ENCODE measurements around the gene RPH3AL.
"Not testable (repeated sequence)": the region's sequence is repeated elsewhere in the genome, so short reads cannot be mapped to it uniquely, and the experiment has no call there.

The RPH3AL gene

DNA sequence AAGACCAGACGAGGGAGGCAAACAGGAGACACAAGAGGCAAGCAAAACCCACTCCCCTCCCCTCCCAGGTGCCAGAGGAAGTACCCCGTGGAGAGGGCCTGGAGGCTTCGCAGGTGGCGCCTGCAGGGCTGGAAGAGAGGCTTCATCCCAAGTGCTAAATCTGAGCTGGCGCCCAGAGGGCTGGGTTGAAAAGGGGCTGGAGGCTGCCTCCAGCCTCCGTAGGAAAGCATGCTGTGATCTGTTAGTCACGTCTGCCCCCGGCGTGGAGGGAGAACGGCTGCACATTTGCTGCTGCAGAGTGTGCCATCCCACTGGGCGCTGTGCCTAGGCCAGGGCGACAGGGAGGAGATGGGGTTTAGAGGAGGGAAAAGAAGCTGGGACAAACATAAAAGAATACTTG lies 16.9 kb downstream of the RPH3AL start:
- DNase-seq: no peak

DNA sequence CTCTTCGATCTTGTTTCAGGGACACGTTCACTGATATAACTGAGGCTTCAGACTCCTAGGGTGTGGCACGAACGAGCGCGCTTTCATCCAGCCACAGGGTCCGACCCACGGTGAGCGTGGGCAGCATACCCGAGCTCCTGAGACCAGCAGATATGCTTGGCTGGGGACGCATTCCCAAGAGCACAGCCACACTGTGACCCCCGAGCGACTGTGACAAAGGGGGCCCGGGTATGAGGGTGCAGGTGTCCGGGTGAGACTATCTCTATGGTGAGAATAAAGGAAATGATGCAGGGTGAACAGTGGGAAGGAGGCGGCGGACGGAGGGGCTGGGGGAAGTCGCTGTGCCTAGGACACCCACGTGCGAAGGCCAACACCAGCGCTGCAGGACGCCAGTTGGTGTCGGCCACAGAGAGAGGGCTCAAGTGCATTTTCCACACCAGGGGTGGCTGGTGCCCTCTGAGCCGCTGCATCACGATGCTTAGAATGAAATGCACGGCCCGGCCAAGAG lies 17.6 kb downstream of the RPH3AL start:
- DNase-seq: no peak

DNA sequence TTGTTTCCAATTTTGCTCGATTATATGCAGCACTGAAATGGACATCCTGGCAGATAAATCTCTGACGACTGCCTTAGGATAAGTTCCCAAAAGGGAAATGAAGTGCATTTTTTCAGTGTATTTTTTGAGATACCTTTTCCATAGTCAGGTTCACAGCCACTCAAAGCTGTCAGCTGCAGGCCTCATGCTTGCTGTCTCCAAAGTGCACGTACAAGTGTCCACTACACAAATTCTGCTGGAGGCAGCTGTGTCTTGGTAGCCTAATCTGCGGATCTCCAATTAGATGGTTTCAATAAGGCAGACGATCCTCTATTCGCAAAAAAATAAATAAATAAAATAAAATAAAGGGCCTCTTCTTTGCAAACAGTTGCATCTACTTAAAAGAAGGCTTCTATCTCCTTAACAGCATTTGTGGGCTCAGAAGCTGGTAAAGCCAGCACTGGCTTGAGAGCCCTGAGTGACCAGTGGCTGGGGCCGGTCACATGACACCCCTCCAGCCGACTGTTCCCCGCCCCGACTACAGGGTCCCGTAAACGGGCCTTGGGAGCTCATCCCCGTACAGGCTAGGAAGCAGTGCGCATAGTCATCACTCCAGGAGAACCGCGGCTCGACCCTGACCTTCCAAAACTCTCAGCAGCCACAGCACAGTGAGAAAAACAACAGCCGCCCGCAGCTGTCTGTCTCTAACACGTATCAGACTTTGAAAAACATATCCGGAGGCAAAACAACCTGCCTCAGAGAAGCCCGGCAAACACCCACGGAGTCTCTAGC lies 18.8 kb downstream of the RPH3AL start:
- no peak for DNase-seq

DNA sequence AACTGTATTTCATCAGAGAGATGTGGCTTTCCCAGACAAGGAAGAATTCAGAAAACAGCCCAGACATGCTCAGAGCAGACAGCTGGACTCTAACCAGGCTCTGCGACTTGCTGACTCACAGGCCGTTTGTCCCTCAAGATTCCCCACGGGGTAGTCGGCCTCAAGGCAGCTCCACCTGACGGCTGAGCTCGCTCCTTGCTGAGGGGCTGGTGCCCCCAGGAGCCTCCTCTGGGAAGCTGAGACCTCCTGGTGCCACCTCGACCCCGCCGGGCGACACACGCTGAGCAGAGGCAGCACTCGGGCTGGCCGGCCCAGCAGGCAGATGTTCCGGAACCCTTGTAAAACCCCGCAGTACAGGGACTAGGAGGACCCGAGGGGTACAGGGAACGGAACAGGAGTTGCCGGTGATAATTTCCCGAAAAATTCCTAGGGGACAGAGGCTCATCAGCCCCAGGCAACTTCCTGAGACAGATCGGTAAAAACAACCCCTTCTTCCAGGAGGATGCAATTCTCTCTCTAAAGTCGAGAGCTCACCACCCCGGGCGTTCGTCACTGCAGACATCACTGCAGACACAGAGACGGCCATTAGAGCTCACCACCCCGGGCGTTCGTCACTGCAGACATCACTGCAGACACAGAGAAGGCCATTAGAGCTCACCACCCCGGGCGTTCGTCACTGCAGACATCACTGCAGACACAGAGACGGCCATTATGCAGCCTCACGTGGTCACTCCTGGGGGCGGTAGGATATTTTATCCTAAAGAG lies 19.9 kb downstream of the RPH3AL start:
- DNase-seq: no peak

DNA sequence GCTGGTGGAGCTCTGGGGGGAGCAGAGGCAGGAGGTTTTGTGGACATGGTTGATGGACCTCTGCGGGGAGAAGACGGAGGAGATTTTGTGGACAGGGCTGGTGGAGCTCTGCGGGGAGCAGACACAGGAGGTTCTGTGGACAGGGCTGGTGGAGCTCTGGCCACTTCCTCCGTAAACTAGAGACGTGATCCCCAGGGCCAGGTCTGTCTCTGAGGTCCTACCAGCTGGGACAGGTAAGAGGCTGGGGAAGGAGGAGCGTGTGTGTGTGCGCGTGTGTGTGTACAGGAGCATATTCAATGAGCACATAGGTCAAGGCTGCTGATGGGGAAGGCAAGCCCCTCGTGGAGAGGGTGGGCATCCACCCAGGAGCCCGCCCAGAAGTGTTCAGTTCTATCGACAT lies 20.6 kb downstream of the RPH3AL start:
- no peak for DNase-seq

DNA sequence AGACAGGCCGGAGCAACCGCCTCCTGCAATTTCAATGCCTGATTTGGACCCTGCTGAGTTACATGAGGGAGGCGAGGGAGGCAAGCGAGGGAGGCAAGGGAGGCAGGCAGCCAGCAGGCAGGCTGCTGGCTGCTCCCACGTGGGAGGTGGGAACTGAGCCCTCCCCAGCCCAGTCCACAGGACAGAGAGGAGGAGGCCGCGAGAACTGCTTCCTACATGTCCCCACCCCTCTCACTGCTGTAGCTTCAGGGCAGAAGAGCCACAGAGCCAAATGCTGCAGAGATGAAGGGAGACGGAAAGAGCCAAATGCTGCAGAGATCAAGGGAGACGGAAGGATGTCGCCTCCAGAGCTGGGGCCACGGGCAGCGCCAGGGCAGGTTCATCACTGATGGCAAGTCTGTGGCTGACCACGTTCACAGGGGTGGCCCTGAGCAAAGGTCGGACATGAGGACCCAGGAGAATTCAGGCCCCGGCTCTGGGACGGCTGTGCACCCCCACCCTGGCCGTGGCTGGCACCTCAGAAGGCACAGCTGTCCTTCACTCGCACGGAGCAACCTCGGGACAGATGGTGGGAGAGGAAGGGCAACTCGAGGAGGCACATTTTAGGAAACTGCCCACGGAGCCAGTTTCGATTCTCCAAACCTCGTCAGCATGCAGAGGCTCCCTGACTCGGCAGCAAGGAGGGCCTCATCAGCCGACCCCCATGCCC lies 21.5 kb downstream of the RPH3AL start:
- DNase-seq: no peak

DNA sequence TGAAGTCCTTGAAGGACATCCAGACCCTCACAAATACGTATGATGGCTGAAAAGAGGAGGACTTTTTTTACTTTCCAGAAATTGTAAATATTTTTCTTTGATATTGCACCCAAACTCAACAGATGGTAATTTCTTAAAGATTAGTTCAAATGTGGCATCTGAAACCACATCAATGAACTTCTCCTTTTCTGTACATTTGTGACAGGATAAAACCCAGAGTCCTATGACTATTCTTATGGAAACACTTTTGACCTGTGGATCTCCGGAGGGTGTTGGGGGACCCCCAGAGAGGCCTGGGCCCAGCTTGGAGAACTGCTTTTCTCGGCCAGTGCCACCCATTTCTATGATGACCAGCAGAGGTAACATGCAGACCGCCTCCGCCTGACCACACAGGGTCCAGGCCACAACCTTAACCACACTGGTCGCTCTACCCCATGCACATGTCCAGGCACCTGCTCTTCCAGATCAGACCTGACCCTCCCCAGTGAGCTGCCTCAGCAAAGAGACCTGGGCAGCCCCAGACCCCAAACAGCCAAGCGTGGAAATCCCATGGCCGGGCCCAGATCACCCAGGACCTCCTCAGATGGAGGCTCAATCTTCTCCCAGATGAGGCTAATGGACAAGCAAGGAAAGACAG lies 22.7 kb downstream of the RPH3AL start:
- DNase-seq: no peak

DNA sequence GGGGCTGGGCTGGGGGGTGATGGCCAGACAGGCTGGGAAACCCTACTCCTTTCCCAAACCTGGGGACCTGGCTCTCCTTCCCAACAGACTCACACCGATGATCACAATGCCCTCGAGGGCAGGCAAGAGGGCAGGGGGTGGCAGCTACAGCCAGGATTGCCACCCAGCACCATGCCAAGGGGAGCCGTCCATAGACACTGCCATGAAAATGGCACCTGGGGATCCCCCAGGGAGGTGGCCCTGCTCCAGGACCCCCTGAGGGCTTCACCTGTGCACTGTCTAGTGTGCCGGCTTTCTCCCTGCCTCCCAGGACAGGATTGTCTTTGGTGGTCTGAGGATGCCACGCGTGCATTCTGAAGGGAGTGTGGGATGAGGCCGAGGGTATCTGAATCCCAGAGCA lies 24.6 kb downstream of the RPH3AL start:
- no peak for DNase-seq

DNA sequence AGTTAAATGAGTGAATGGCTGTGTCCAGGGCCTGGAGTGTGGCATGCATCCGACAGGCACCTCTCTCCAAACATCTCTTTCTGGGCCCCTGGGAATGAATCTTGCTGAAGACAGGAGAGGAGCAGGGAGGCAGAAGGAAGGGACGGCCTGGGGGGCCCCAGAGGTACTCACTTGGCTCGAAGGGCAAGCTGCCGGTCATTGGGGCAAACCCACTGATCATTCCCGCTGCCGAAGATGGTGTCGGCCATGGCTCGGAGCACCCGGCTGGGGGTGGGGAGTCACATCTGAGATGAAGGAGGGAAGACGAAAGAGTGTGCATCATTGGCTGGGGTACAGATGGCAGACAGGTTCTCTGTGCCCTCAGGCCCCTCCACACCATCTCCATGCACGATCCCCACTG lies 25.3 kb downstream of the RPH3AL start:
- DNase-seq: no peak

DNA sequence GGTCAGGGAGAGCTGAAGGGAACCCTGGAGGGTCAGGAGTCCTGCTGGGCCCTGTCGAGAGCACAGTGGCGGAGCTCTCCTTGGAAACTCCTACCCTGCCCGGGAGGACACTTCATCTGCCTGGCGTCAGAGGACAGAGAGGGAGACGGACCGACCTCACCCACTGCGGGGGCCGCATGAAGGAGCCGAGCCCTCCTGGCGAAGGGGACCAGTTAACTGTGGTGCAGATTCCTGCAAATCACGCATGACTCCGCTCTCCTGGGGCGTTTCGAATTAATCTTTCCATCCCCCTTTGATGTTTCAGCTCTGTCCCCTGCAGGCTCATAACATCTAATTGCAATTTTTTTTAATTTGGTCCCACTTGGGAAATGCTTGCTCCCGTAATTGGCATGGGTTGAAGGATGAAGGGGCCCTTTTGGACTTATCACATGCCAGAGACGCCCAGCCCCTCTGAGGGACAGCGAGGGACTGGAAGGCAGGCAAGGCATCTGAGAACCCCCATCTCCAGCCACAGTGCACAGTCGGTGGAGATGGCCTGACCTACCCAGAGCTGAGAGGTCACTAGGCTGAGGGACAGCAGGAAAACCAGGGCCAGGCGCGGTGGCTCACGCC lies 26.5 kb downstream of the RPH3AL start:
- no peak for DNase-seq

DNA sequence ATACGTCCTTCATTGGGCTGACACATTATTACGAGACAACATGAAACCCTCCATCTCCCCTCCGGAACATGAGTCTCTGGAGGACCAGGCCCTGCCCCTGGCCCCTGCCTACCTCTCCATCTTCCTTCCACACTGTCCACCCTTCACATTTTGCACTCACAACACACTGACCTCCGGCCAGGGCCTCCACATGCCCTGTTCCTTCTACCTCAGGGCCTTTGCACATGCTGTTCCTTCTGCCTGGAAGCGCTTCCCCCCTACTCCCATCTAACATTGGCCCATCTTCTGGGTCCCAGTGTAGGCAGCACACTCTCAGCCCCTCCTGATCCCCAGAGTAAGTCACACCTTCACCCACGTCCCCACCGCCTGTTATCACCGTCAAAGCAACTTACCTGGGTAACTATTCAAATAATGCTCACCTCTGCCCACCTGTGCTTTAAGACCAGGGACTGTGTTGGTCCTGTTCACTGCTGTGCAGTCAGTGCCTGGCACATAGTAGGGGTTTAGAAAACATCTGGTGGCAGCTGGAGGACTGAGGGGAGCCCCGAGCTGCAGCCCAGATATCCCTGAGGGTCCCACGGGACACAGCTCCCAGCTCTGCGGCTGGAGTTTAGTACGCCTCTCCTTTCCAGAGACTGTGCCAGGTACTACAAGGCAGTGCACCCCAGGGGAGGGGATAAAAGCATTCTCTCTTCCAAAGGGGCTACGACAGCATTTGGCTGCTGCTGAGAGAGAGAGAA lies 27.2 kb downstream of the RPH3AL start:
- no peak for DNase-seq

DNA sequence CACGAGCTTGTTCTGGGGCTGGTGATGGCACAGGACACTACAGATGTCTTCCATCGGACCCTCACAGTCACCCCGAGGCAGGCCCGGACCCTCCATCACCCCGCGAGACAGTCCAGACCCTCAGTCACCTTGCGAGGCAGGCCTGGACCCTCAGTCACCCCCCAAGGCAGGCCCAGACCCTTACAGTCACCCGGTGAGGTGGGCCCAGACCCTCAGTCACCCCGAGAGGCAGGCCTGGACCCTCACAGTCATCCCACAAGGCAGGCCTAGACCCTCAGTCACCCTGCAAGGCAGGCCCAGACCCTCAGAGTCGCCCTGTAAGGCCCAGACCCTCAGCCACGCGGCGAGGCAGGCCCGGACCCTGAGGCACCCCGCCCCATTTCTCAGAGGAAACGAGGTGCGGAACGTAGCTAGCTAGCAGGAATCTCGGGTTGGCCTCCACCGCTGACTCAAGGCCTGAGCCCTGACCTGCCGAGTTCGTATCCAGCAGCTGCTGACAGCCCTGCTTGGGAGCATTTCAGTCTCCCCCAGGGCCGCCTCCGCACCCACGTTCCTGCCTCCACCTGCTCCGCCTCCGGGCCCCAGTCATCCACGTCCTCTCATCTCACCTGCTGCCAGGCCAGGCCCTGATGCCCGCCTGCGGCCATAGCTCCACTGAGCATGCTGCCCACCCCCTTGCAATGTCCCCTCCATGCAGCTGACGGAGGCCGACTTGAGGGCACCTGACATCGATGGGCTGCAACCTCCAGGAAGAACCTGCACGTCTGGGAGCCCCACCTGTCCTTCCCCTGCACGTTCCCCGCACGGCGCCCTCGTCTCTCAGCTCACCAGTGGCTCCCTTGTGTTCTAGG lies 28.7 kb downstream of the RPH3AL start:
- DNase-seq: no peak

DNA sequence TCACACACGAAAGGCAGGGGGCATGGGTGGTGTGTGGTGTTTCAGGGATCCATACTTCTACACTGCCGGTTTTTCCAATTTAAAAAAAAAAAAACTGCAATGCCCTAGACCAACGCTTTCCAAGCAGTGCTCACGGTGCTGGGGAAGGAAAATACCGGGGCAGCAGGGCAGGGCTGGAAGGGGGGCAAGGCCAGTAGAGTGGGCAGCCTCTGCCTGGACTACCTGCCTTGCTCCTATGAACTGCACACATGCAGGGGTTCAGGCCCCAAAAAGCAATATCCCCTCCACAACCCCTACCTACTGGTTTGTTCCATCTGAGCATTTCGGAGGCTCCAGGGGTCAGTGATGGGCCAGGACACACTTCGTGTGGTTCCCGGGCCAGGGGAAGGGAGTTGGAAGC lies 29.4 kb downstream of the RPH3AL start:
- no peak for DNase-seq

DNA sequence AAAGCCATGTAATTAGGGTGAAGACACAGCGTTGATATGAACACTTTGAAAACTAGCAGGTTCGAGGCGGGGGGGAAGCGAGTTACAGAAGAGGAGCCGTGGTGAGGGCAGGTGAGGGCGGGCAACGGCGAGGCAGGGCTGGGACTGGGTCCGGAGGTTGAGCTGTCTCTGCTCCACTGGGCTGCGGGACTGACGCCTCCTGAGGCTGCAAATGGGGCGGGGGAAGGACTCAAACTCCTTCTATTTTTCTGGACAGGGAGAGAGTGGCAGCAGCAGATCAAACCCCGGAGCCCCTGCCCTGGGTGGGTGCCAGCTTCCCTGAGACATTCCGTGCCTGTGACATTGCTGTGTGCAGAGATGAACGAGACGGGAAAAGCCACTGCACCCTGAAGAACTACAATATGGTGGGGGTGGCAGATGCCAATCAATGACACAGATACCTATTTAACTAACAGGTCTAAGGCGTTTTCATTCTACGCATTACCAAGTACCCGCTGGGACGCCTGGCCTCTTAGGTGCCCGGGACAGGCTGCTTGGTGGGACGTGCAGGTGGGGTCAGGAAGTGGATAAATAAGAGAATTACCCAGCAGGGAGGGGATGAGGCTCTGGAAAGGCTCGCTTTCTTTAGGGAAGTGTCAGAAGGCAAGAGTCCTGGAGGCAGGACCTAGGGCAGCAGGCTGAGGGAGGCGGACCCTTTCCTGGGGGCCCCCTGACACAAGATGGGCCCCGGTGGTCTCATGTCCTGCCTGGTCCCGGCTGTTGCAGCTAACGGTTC lies 30.4 kb downstream of the RPH3AL start:
- DNase-seq: no peak

DNA sequence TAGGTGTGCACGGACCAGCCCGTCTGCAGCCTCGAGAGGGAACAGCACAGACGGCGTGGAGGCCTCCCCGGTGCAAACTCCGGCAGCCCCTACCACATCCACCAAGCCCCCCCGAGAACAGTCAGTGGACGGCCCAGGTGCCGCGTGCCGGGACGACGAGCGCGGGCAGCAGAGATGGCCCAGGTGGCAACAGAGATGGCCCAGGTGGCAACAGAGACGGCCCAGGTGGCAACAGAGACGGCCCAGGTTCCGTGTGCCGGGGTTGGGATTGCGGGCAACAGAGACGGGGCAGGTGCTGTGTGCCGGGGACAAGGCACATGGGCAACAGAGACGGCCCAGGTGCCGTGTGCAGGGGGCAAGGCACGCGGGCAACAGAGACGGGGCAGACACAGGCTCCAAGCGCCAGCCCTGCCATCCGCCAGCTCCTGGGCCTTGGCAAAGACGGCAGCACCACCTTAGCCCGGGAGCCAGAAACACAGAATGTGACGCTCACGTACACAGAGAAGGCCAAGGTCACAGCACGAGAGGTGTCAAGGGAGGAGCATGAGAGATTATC lies 31.1 kb downstream of the RPH3AL start:
- no peak for DNase-seq

DNA sequence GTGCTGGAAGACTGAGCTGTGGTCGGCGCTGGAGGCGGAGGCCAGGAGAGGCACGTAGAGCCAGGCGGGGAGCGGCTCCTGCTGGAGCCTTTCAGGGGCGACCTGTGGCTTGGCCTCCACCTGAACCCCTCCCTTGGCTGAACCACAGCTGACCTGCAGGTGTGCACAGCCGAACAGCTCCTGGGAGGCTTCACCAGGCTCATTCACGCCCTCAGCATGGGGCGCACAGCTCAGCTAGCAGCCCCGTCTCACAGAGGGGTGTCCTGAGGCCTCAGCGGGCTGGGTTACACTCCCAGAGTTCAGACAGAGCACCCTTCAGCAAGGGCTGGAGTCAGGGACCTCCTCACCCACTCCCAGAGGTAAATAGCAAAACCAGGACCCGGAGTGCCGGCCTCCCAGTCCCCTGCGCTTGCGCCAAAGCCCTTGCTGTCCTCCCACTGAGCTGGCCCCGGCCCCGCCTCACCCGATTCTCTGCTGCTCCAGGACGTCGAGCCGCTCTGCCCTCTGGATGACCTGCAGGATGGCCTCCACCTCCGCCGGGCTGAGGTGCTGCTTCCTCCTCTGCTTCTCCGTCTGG lies 31.7 kb downstream of the RPH3AL start:
- DNase-seq: no peak

DNA sequence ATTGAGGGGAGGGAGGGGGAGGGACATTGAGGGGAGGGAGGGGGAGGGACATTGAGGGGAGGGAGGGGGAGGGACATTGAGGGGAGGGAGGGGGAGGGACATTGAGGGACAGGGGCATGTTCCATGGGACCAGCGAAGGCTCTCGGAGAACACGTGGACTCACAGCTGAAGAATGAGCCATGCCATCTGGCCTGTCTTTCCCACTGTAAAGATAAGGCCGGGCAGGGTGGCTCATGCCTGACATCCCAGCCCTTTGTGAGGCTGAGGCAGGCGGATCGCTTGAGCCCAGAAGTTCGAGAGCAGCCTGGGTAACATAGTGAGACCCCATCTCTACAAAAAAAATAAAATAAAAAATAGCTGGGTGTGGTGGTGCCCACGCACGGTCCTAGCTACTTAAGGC lies 32.5 kb downstream of the RPH3AL start:
- DNase-seq: no peak

DNA sequence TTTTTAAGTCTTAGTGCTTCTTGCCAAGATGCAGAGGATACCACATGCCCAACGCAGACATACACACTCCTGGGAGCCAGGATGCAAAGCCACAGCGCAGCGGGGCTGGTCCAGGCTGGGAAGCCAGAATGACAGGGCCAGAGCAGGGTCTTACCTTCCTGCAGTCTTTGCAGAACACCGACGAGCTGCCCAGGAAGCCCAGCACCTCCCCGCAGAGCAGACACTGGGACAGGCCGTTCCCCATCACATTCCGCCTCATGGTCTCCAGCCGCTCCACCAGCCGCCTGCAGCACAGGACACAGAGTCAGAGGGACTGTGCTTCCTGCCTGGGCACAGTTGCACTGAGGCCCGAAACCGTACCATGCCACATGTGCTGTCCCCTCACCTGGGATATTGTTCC lies 33.3 kb downstream of the RPH3AL start:
- no peak for DNase-seq

DNA sequence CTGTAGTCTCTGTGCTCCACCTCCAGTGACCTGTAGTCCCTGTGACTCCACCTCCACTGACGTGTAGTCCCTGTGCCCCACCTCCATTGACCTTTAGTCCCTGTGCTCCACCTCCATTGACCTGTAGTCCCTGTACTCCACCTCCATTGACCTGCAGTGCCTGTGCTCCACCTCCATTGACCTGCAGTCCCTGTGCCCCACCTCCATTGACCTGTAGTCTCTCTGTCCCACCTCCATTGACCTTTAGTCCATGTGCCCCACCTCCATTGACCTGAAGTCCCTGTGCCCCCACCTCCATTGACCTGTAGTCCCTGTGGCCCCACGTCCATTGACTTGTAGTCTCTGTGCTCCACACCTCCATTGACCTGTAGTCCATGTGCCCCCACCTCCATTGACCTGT lies 35.5 kb downstream of the RPH3AL start:
- not testable (repeated sequence) for DNase-seq

DNA sequence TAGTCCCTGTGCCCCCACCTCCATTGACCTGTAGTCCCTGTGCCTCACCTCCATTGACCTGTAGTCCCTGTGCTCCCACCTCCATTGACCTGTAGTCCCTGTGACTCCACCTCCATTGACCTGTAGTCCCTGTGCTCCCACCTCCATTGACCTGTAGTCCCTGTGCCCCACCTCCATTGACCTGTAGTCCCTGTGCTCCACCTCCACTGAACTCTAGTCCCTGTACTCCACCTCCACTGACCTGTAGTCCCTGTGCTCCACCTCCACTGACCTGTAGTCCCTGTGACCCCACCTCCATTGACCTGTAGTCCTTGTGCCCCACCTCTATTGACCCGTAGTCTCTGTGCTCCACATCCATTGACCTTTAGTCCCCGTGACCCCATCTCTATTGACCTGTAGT lies 37.2 kb downstream of the RPH3AL start:
- DNase-seq: not testable (repeated sequence)
